Epithelial cell of proximal tubule (primary cell): Measurements from ENCODE around the gene PRIMA1. TPM values are rescaled to one million over a fixed set of nuclear protein-coding genes. Genes with fewer than 3 reads are reported as not detected.
"Not testable (repeated sequence)": the region's sequence is repeated elsewhere in the genome, so short reads cannot be mapped to it uniquely, and the experiment has no call there.

ENCODE experiments used
- DNase-seq: peaks from one replicate; pipeline ENCODE4 v3.0.0-alpha.2; 2011; ENCODE audit warnings: low read depth
- H3K4me3 ChIP-seq: 2 replicates; pipeline ENCODE4 v1.5.1; 2011; ENCODE audit warnings: low read depth, mild to moderate bottlenecking, low read length
- CTCF ChIP-seq: conservative IDR thresholded peaks from 2 replicates; pipeline ENCODE4 v1.5.1; 2012; ENCODE audit warnings: low read depth, mild to moderate bottlenecking, low read length
- total RNA-seq: library from RNA; depleted of rRNA; stranded (reverse); fragments of >200 nt; gene quantifications from 2 replicates; pipeline ENCODE4 v1.2.3, GENCODE V29; 2015

PRIMA1 gene
- total RNA-seq, 1 donor from 2014 or later: not detected

GRCh38 chr14:93825235-93825553 is 36.9 kb upstream of the PRIMA1 start:
- no peak overlapping the region for H3K4me3 ChIP-seq
- no peak for DNase-seq
- no peak for TF ChIP-seq CTCF

DNA sequence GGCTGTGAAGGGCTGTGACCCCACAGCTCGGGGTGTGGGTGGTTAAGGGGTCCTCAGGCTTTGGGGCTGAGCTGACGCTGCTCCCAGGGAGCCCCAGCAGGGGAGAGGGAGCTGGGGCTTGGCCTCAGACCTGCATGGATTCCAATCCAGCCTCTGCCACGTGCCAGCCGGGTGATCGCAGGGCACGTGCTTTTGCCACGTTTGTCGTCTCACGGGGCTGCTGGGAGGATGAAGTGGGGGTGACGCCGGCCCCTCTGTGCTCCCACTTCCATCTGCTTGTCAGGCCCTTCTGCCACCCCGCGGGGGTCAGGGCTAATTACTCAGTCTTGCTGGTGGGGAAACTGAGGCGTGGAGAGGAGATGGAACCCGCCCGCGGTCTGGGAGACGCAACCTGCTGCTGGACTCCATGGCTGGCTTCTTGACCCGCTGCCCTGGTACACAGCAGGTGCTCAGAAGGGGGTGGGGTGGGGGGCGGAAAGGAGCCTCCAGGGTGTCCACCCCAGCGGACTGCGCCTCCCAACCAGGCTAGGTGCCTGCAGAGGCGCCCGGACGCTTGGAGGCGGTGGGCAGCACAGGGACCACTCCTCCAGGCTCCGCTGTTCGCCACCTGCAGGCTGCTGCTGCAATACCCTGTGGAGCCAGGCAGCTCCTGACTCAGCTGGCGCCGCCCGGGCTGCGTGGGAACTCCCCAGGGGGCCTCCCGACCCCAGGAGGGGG is 36.4 kb upstream of the PRIMA1 start:
- TF ChIP-seq CTCF: no peak
- no peak overlapping the region for H3K4me3 ChIP-seq
- DNase-seq: no peak

DNA sequence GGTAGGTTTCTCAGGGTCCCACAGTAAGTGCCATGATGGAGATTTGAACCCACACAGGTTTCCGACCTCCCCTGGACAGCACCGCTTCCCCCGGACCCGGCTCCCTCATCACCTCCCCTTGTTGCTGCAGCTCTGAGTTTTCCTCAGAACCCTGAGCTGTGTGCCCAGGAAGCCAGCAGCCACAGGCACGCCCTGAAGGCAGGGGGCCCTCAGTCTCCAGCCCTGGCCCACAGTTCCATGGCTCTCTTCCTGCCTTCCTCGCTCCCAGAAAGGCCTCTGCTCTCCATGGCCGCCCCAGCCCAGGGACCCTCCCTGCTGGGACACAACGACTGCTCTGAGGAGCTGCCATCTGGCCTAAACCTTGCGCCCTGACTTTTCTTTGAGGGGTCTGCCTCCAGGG is 35.8 kb upstream of the PRIMA1 start:
- TF ChIP-seq CTCF: no peak
- DNase-seq: no peak
- no peak overlapping the region for H3K4me3 ChIP-seq

DNA sequence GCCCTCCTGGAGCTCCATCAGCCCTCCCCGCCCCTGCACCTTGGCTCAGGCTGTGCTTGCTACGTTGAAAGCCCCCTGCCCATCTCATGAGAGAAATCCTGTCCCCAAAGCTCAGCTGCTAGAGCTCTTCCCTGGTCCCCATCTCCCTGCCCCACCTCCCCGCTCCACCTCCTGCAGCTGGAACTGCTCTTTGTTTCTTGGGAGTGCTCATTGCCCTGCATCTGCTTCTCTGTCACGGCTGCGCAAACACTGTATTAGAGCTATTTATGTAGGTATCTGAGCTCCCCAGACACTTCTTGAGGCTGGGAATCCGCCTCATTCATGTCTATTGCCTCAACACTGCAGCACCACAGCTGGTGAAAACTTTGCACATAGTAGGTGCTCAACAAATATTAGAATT is 32.8 kb upstream of the PRIMA1 start:
- H3K4me3 ChIP-seq: no peak overlapping the region
- no peak for TF ChIP-seq CTCF
- DNase-seq: no peak

DNA sequence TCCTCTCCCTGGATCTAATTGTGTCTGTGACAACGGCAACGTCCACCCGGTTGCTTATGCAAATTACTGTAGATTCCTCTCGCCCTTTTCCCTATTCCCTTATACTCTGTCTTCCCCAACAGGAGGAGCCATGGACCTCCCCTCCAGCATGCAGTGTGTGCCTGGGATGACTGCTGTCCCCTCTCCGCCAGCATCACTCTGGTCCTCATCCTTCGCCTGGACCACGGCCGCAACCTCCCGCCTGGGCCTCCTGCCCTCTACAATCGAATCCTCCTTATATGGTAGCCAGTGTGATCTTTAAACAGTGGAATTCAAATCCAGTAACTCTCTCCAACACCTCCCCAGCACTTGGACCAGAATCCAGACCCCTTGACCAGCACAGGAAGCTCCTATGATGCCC is 30.6 kb upstream of the PRIMA1 start:
- TF ChIP-seq CTCF: no peak
- no peak overlapping the region for H3K4me3 ChIP-seq
- no peak for DNase-seq

DNA sequence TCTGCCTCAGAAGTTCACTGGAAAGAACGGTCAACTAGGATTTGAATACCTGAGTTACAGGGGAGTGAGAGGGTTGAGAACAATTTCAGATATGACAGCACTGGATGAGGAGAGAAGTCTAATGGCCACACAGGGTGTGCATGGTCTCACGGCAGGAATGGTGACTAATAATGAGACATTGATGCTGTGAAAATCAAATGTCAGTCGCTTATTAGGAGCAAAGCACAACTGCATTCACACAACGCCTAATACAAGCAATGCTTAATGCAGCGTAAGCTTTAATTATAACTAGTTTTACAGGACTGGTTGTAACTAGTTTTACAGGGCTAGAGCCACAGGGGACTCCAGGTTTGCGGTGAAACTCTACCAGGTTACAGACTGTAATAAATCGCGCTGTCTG is 23.4 kb upstream of the PRIMA1 start:
- no peak overlapping the region for H3K4me3 ChIP-seq
- no peak for DNase-seq
- TF ChIP-seq CTCF: no peak

- no peak overlapping the region for H3K4me3 ChIP-seq
- no peak for TF ChIP-seq CTCF
- no peak for DNase-seq
Measured at GRCh38 chr14:93811020-93811419, 22.7 kb upstream of the PRIMA1 start.

DNA sequence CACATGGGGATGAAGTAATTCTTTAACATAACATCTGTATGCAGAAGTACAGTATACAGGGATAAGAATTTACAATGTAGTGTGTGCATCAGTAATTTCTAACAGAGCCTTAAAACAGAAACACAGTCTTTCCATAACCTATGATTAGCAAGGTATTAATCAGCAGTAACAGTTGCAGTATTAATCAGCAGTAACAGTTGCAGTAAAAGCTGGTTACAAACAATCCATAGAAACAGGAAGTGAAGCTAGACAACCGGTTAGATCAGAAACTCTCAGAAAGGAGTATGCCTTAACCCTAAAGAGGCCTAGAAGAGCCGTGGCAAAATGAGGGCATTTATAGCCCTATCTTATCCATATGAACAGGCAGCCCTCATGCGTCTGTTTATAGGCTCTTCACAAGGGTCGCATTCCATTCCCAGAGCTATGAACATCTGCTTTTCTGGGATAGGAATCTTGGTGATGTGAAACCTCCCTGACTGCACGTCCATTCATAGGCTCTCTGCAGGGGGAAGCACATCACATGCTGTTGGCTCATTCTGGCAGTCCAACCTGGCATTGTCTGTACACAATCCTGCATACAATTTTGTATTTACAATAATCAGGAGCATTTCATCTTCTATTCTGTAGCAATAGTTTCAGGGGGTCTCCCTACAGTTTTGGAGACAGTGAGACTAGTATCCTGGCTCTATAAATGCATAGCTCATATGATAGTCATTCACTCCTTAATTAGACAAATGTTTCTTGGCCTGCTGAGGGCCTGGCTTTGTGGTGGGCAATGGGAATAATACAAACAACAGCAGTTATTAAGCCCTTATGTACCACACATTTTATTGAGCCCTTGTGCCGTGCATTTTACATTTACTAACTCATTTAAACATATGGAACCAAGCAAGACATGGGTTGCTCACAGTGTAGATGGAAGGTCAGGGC is 21.5 kb upstream of the PRIMA1 start:
- H3K4me3 ChIP-seq: not testable (repeated sequence)

More for the DNA sequence above, 21.5 kb upstream of the PRIMA1 start:
- not testable (repeated sequence) for DNase-seq
